Neural progenitor cell (in vitro differentiated cells): ENCODE measurements around the gene KCNJ10. TPM values are rescaled to one million over a fixed set of nuclear protein-coding genes. Genes with fewer than 3 reads are reported as not detected.

Source experiments
- DNase-seq: peaks from one replicate; pipeline ENCODE4 v3.0.0-alpha.2; 2016; ENCODE audit warnings: low spot score
- H2AFZ ChIP-seq: fragments of 200-600 bp; sonication (generic); replicated peaks from 2 replicates; pipeline ENCODE4 v1.6.1; 2016; ENCODE audit warnings: antibody characterized with exemption
- H3F3A ChIP-seq: fragments of 200-600 bp; sonication (generic); 2 replicates; pipeline ENCODE4 v1.6.1; 2016; ENCODE audit warnings: antibody characterized with exemption, low read depth
- H3K27ac ChIP-seq: fragments of 200-600 bp; sonication (generic); 2 replicates; pipeline ENCODE4 v1.5.1; 2016; ENCODE audit warnings: mild to moderate bottlenecking
- H3K27me3 ChIP-seq: fragments of 200-600 bp; sonication (generic); 2 replicates; pipeline ENCODE4 v1.6.1; 2016; ENCODE audit warnings: mild to moderate bottlenecking, moderate library complexity
- H3K36me3 ChIP-seq: fragments of 200-600 bp; sonication (generic); 2 replicates; pipeline ENCODE4 v1.5.1; 2016
- H3K4me1 ChIP-seq: fragments of 200-600 bp; sonication (generic); 2 replicates; pipeline ENCODE4 v1.6.1; 2016; ENCODE audit warnings: mixed run types
- H3K4me2 ChIP-seq: fragments of 200-600 bp; sonication (generic); 2 replicates; pipeline ENCODE4 v1.6.1; 2016
- H3K4me3 ChIP-seq: fragments of 200-600 bp; sonication (generic); 2 replicates; pipeline ENCODE4 v1.5.1; 2016
- H3K79me2 ChIP-seq: fragments of 200-600 bp; sonication (generic); 2 replicates; pipeline ENCODE4 v1.6.1; 2016; ENCODE audit warnings: low read depth
- H3K9ac ChIP-seq: fragments of 200-600 bp; sonication (generic); 2 replicates; pipeline ENCODE4 v1.6.1; 2016
- H3K9me3 ChIP-seq: fragments of 200-600 bp; sonication (generic); 2 replicates; pipeline ENCODE4 v1.5.1; 2016; ENCODE audit warnings: low read depth
- H4K20me1 ChIP-seq: fragments of 200-600 bp; sonication (generic); 2 replicates; pipeline ENCODE4 v1.6.1; 2016; ENCODE audit warnings: low read depth
- H3K27ac Mint-ChIP-seq: 3 replicates; pipeline ENCODE4 v1.8.0; 2021; ENCODE audit warnings: mixed read lengths
- H3K27me3 Mint-ChIP-seq: 2 replicates; pipeline ENCODE4 v1.8.0; 2022; ENCODE audit warnings: low read depth, mild to moderate bottlenecking, inconsistent platforms, moderate library complexity, mixed read lengths; ENCODE audit not compliant: insufficient read depth
- H3K36me3 Mint-ChIP-seq: 3 replicates; pipeline ENCODE4 v1.8.0; 2021; ENCODE audit warnings: mixed read lengths
- H3K4me1 Mint-ChIP-seq: 3 replicates; pipeline ENCODE4 v1.8.0; 2021; ENCODE audit warnings: mixed read lengths
- H3K4me3 Mint-ChIP-seq: 3 replicates; pipeline ENCODE4 v1.8.0; 2021; ENCODE audit warnings: mild to moderate bottlenecking, moderate library complexity, mixed read lengths
- H3K9me3 Mint-ChIP-seq: 3 replicates; pipeline ENCODE4 v1.8.0; 2020; ENCODE audit warnings: mixed read lengths
- EZH2 ChIP-seq: fragments of 200-600 bp; sonication (generic); IDR thresholded peaks from 2 replicates; pipeline ENCODE4 v1.6.1; 2017; ENCODE audit warnings: antibody characterized with exemption, mild to moderate bottlenecking, moderate library complexity
- EZH2phosphoT487 ChIP-seq: fragments of 200-600 bp; sonication (generic); IDR thresholded peaks from 2 replicates; pipeline ENCODE4 v1.6.1; 2017; ENCODE audit warnings: antibody characterized with exemption
- total RNA-seq: library from RNA; depleted of rRNA; stranded (reverse); fragments of >200 nt; gene quantifications from 2 replicates; pipeline ENCODE4 v1.2.3, GENCODE V29; 2015; ENCODE audit warnings: low replicate concordance
- TF ChIP-seq, protein P1 (sequence below): fragments of 200-600 bp; sonication (generic); IDR thresholded peaks from 2 replicates; pipeline ENCODE4 v1.5.1; 2017; ENCODE audit warnings: antibody characterized with exemption, mild to moderate bottlenecking

The KCNJ10 gene
- total RNA-seq, 1 donor from 2014 or later: not detected

DNA sequence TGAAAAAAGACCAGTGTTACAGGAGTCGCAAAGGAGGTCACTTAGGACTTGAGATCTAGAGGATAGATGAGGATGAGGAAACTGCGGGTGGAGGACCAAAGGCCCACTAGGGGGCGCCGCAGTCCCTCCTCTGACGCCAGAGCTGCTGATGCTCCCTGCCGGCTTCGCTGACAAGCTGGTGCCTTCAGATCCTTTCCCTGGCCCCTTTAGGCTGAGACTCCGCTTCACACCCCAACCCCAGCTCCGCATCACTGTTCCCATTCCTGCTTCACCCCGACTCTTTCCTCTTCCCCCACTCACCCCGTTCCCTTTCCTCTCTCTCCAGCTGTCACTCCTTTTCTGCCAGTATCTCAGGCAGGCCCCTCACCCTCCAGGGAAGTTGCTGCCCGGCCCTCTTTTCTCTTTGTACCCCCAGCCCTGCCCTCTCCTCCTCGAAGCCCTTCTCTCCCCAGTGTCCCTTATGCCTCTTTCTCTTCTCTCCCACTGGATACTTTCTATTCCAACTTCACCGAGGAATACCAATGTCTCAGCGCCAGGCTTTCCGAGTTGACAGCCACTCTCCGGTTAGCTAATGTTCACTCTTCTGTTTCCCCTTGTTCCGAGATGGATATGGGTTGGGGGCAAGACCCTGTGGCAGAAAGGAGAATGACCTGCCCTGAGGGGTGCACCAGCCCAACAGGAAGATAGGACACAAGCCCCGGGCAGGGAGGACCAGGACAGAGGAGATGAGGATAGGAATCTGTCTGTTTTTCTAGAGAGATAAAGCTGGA lies 15.9 kb upstream of the KCNJ10 start:
- Histone ChIP-seq H3K27me3 (peaks cover 63% of the 10 kb centered on the region), H3K9me3 (no peaks in the 10 kb centered on the region), H3F3A (no peaks in the 10 kb centered on the region), H3K36me3 (no peaks in the 10 kb centered on the region), H3K27ac (no peak overlapping the region), H4K20me1 (no peaks in the 10 kb centered on the region), H3K4me2 (no peak overlapping the region), H3K4me3 (no peak overlapping the region), H3K9ac (no peak overlapping the region), H2AFZ (no peak overlapping the region), H3K4me1 (no peaks in the 10 kb centered on the region), H3K79me2 (no peaks in the 10 kb centered on the region)
- peaks cover 19% of the 10 kb centered on the region for H3K4me1 Mint-ChIP-seq
- no peaks in the 10 kb centered on the region for H3K36me3 Mint-ChIP-seq
- peaks cover 2% of the 10 kb centered on the region for H3K9me3 Mint-ChIP-seq
- peak; percentile 92 for DNase-seq
- peak overlapping the region; percentile 59 for H3K4me3 Mint-ChIP-seq
- H3K27ac Mint-ChIP-seq: no peak overlapping the region
- TF ChIP-seq EZH2phosphoT487: no peak
- TF ChIP-seq EZH2: peak; percentile 43
- TF ChIP-seq, protein P1, sequence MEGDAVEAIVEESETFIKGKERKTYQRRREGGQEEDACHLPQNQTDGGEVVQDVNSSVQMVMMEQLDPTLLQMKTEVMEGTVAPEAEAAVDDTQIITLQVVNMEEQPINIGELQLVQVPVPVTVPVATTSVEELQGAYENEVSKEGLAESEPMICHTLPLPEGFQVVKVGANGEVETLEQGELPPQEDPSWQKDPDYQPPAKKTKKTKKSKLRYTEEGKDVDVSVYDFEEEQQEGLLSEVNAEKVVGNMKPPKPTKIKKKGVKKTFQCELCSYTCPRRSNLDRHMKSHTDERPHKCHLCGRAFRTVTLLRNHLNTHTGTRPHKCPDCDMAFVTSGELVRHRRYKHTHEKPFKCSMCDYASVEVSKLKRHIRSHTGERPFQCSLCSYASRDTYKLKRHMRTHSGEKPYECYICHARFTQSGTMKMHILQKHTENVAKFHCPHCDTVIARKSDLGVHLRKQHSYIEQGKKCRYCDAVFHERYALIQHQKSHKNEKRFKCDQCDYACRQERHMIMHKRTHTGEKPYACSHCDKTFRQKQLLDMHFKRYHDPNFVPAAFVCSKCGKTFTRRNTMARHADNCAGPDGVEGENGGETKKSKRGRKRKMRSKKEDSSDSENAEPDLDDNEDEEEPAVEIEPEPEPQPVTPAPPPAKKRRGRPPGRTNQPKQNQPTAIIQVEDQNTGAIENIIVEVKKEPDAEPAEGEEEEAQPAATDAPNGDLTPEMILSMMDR: peak; percentile 92
- H3K27me3 Mint-ChIP-seq: peaks cover 38% of the 10 kb centered on the region

- DNase-seq: no peak
- peaks cover 73% of the 10 kb centered on the region for H3K27me3 ChIP-seq
- no peaks in the 10 kb centered on the region for H3K9me3 ChIP-seq
- H3K79me2 ChIP-seq: no peaks in the 10 kb centered on the region
- TF ChIP-seq EZH2 (no peak), EZH2phosphoT487 (no peak)
- TF ChIP-seq, protein P1: no peak
- H3K36me3 ChIP-seq: no peaks in the 10 kb centered on the region
- H3K4me1 ChIP-seq: no peaks in the 10 kb centered on the region
- peaks cover 40% of the 10 kb centered on the region for H3K27me3 Mint-ChIP-seq
- no peaks in the 10 kb centered on the region for H4K20me1 ChIP-seq
- no peak overlapping the region for H3K4me3 ChIP-seq
- H3K9ac ChIP-seq: no peak overlapping the region
- no peaks in the 10 kb centered on the region for H3K36me3 Mint-ChIP-seq
- H3F3A ChIP-seq: no peaks in the 10 kb centered on the region
- H3K4me2 ChIP-seq: no peak overlapping the region
- no peak overlapping the region for H3K27ac Mint-ChIP-seq
- H3K4me1 Mint-ChIP-seq: peaks cover 19% of the 10 kb centered on the region
- H2AFZ ChIP-seq: no peak overlapping the region
- H3K27ac ChIP-seq: no peak overlapping the region
- H3K4me3 Mint-ChIP-seq: no peak overlapping the region
- peaks cover 2% of the 10 kb centered on the region for H3K9me3 Mint-ChIP-seq
These were observed 14.9 kb upstream of the KCNJ10 start for GRCh38 chr1:160084771-160085321.

- Histone ChIP-seq H3F3A (no peaks in the 10 kb centered on the region), H3K9ac (no peak overlapping the region), H2AFZ (peak overlapping the region; percentile 89), H3K4me3 (peak overlapping the region; percentile 47), H3K27me3 (peaks cover 80% of the 10 kb centered on the region), H3K9me3 (no peaks in the 10 kb centered on the region), H3K36me3 (no peaks in the 10 kb centered on the region), H4K20me1 (no peaks in the 10 kb centered on the region), H3K27ac (no peak overlapping the region), H3K4me1 (no peaks in the 10 kb centered on the region), H3K4me2 (peak overlapping the region; percentile 78), H3K79me2 (no peaks in the 10 kb centered on the region)
- Mint-ChIP-seq H3K27ac (no peak overlapping the region), H3K4me1 (peaks cover 19% of the 10 kb centered on the region), H3K4me3 (peak overlapping the region; percentile 57), H3K9me3 (peaks cover 2% of the 10 kb centered on the region), H3K36me3 (no peaks in the 10 kb centered on the region), H3K27me3 (peaks cover 40% of the 10 kb centered on the region)
- DNase-seq: peak; percentile 78
- TF ChIP-seq, protein P1: peak; percentile 74
- no peak for TF ChIP-seq EZH2phosphoT487
- peak; percentile 48 for TF ChIP-seq EZH2
These were observed 14.2 kb upstream of the KCNJ10 start for GRCh38 chr1:160083968-160084770.
